AG04450 (cell line): ENCODE results near the gene DIABLO. TPM values are rescaled to one million over a fixed set of nuclear protein-coding genes. Genes with fewer than 3 reads are reported as not detected.
"Not testable (repeated sequence)": the region's sequence is repeated elsewhere in the genome, so short reads cannot be mapped to it uniquely, and the experiment has no call there.

Source experiments
- CTCF ChIA-PET: fragments of 300-600, 350-600 bp; formaldehyde crosslinking; extraction: SDS; loops from one replicate; lab custom pipeline; 2022; ENCODE audit warnings: antibody characterized with exemption, inconsistent platforms; lab: Charles Lee
- POLR2A ChIA-PET: fragments of 350-600 bp; formaldehyde crosslinking; extraction: SDS; loops from one replicate; lab custom pipeline; 2021; ENCODE audit warnings: antibody characterized with exemption, inconsistent platforms; lab: Yijun Ruan, JAX
- DNase-seq: peaks from one replicate; pipeline ENCODE4 v3.0.0-alpha.2; 2011; ENCODE audit warnings: low read depth, low spot score
- H3K27ac ChIP-seq: one replicate; pipeline ENCODE4 v1.5.1; 2012; ENCODE audit warnings: low read depth, low read length, control low read depth
- H3K27me3 ChIP-seq: one replicate; pipeline ENCODE4 v1.6.0; 2012; ENCODE audit warnings: low read length; ENCODE audit not compliant: control insufficient read depth, insufficient read depth
- H3K4me3 ChIP-seq: 2 replicates; pipeline ENCODE4 v1.5.1; 2011; ENCODE audit warnings: mild to moderate bottlenecking, low read depth, low read length, control low read depth
- H3K9me3 ChIP-seq: 2 replicates; pipeline ENCODE4 v1.5.1; 2012; ENCODE audit warnings: low read length; ENCODE audit not compliant: control insufficient read depth, insufficient read depth
- CTCF ChIP-seq: IDR thresholded peaks from 2 replicates; pipeline ENCODE4 v1.5.1; 2011; ENCODE audit warnings: low read depth, low read length, control low read depth, inconsistent platforms
- polyA plus RNA-seq: library from polyadenylated mRNA; depleted of rRNA; stranded (reverse); fragments of >200 nt; gene quantifications from 2 replicates; pipeline ENCODE4 v1.2.3, GENCODE V29; 2011

Gene DIABLO
- polyA plus RNA-seq, 1 experiment, result 59.6 TPM

- CTCF ChIA-PET, result interaction anchor here (0.9 kb wide), 1 partner anchor 10 kb away, joined by 3 read pairs; no protein-coding TSS in a partner anchor
- Histone ChIP-seq H3K9me3 (peaks cover 4% of the 10 kb centered on the region), H3K4me3 (no peak overlapping the region), H3K27ac (no peak overlapping the region), H3K27me3 (no peaks in the 10 kb centered on the region)
- DNase-seq, result no peak
- no peak for TF ChIP-seq CTCF
- POLR2A ChIA-PET, result no interaction called here
Observed at GRCh38 chr12:122183588-122183940, 42.3 kb downstream of the DIABLO start.

GRCh38 chr12:122182887-122183587, 42.8 kb downstream of the DIABLO start, which contains the start of gene LRRC43:
Gene LRRC43 (plus strand): TSS chr12:122183123. CDS start chr12:122183145, 22 bp downstream.
- no peak within 1 kb of the TSS for H3K27ac ChIP-seq
- H3K27me3 ChIP-seq, result no peaks in the 10 kb centered on the region
- CTCF ChIA-PET, result interaction anchor here (0.9 to 1.4 kb wide), 2 partner anchors 11 to 40 kb away, joined by 3 to 4 read pairs; no protein-coding TSS in a partner anchor
- peak within 1 kb of the TSS; percentile 43 for H3K4me3 ChIP-seq
- DNase-seq, result no peak
- H3K9me3 ChIP-seq, result peaks cover 4% of the 10 kb centered on the region
- POLR2A ChIA-PET, result interaction anchor here (0.6 kb wide), 1 partner anchor 19 kb away, joined by 3 read pairs; no protein-coding TSS in a partner anchor
- no peak for TF ChIP-seq CTCF

GRCh38 chr12:122176473-122176872, 49.4 kb downstream of the DIABLO start:
- H3K27ac ChIP-seq, DNase-seq, H3K9me3 ChIP-seq, POLR2A ChIA-PET, H3K4me3 ChIP-seq, H3K27me3 ChIP-seq, CTCF ChIA-PET: not testable (repeated sequence)

DNA sequence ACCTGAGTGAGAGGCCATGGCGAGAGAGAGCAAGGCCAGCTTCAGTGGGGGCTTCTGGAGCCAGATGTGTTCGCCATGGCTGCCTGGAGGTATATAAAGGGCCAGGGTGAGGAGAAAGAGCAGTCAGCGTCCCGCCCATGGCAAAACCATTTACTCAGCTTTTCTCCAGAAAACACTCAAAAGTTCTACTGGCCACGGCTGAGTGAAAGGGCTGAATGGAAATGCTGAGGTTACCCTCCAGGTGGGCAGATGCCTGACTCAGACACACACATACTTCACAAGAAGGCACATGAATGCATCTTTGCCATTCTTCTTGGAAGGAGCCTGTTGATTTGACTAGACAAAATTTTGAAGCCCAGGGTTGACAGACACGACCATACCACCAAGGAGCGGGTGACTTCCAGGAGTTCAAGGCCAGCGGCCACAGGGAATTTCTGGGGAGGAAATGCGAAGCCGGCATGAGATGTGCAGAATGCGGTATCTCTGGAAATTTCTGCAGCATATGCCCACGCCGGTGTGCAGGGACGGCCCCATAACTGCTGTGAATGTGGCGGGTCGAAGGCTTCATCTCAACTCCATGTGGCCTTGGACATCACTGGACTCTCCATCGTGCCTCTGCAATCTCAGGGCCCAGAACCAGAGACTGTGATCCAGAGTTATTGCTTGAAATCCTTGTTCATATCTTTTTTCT, 51.6 kb downstream of the DIABLO start, which contains the start of gene IL31:
IL31 (minus strand) TSS at position 67 of the 691 bp plus-strand sequence; CDS start at position 18, 49 bp downstream.
- Histone ChIP-seq H3K27me3 (peaks cover 8% of the 10 kb centered on the region), H3K27ac (no peak within 1 kb of the TSS), H3K9me3 (no peaks in the 10 kb centered on the region), H3K4me3 (no peak within 1 kb of the TSS)
- TF ChIP-seq CTCF, result no peak
- no peak for DNase-seq
- CTCF ChIA-PET, result no interaction called here
- POLR2A ChIA-PET, result no interaction called here

DNA sequence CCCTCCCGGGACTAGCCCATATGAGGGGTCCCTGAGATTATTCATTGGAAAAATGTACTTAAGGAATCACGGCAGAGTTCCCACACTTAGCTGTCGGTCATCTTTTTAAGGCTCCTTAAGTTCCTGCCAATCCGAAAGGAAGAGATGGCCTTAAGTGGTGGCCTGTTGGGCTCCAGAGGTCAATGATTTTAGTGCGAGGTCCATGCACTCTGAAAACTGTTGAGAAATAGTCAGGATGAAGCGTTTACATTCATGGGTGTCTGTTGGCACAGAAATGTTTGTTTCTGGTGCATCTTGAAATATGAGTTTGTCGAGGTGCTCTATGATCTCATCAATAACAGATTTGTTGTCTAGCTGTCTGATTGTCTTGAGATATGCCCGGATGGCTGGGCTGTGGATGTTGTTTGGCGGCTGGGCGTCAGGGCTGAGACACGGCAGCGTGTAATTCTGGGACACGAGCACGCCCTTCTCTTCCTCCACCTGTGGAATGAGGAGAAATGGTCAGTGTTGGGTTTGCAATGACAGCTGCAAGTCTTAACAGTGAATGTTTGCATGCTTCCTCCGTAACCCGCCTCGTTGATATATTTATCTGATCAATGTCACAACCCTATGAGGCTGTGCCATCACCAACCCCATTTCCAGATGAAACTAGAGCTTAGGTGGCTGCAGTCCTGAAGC, 53.5 kb downstream of the DIABLO start:
- Histone ChIP-seq H3K27me3 (peaks cover 8% of the 10 kb centered on the region), H3K4me3 (no peak overlapping the region), H3K9me3 (no peaks in the 10 kb centered on the region), H3K27ac (no peak overlapping the region)
- ChIA-PET POLR2A (no interaction called here), CTCF (interaction anchor here (1.3 kb wide), 1 partner anchor 49 kb away, joined by 3 read pairs; no protein-coding TSS in a partner anchor)
- no peak for DNase-seq
- TF ChIP-seq CTCF, result no peak
